ENCODE measurements around the gene BBOF1. TPM values are rescaled to one million over a fixed set of nuclear protein-coding genes. Genes with fewer than 3 reads are reported as not detected.

Gene BBOF1
- total RNA-seq, 3 donors from 2014 or later (not counting 1 experiment from before 2014, with no cell fraction given): 3.1 to 3.6 (median 3.2) TPM

- no peaks in the 10 kb centered on the region for H3K9me3 ChIP-seq (ENCODE audit: control insufficient read depth, insufficient read depth, low read length)
- H3K4me3 ChIP-seq (ENCODE audit: low read length): no peak overlapping the region
- no peak overlapping the region for H3K4me3 Mint-ChIP-seq
- H3K27me3 Mint-ChIP-seq (ENCODE audit: low read depth in 2 of 2): no peaks in the 10 kb centered on the region
- DNase-seq: no peak
- H3K4me1 ChIP-seq (ENCODE audit: control insufficient read depth, insufficient read depth, low read length): no peaks in the 10 kb centered on the region
- peaks cover 0 to 4% of the 10 kb centered on the region in 2 donors for H3K4me1 Mint-ChIP-seq
- intact Hi-C loops (cut with micrococcal nuclease): no loop called here
- no peaks in the 10 kb centered on the region for H3K27me3 ChIP-seq (ENCODE audit: control insufficient read depth, insufficient read depth, low read length)
- TF ChIP-seq CTCF (IDR thresholded peaks at IDR 0.05): no peak
- H3K36me3 ChIP-seq (ENCODE audit: control insufficient read depth, insufficient read depth, low read length): no peaks in the 10 kb centered on the region
- no peak for ATAC-seq
- H3K36me3 Mint-ChIP-seq: no peaks in the 10 kb centered on the region
- no peak overlapping the region for H3K27ac ChIP-seq (ENCODE audit: low read length)
- H3K9me3 Mint-ChIP-seq: no peaks in the 10 kb centered on the region
- no peak overlapping the region for H3K27ac Mint-ChIP-seq
- 67% methylated on average over 2 of the region's 2 CpGs for WGBS (ENCODE audit: insufficient coverage)
Observed at GRCh38 chr14:74042296-74042695, 23.1 kb downstream of the BBOF1 start.

GRCh38 chr14:74045522-74045921 lies 26.4 kb downstream of the BBOF1 start:
- intact Hi-C loops (cut with micrococcal nuclease): no loop called here
- H3K4me1 ChIP-seq (ENCODE audit: control insufficient read depth, insufficient read depth, low read length): no peaks in the 10 kb centered on the region

GRCh38 chr14:74048281-74048680 lies 29.1 kb downstream of the BBOF1 start:
- intact Hi-C loops (cut with micrococcal nuclease): no loop called here

More at GRCh38 chr14:74045522-74045921, 26.4 kb downstream of the BBOF1 start:
- WGBS (ENCODE audit: insufficient coverage): 100% methylated on average over 2 of the region's 4 CpGs
- Mint-ChIP-seq H3K36me3 (no peaks in the 10 kb centered on the region), H3K4me1 (no peaks in the 10 kb centered on the region), H3K27ac (no peak overlapping the region), H3K4me3 (no peak overlapping the region), H3K27me3 (ENCODE audit: low read depth in 2 of 2) (no peaks in the 10 kb centered on the region), H3K9me3 (no peaks in the 10 kb centered on the region)
- no peak overlapping the region for H3K4me3 ChIP-seq (ENCODE audit: low read length)
- H3K27ac ChIP-seq (ENCODE audit: low read length): no peak overlapping the region
- H3K36me3 ChIP-seq (ENCODE audit: control insufficient read depth, insufficient read depth, low read length): no peaks in the 10 kb centered on the region
- H3K9me3 ChIP-seq (ENCODE audit: control insufficient read depth, insufficient read depth, low read length): no peaks in the 10 kb centered on the region
- H3K27me3 ChIP-seq (ENCODE audit: control insufficient read depth, insufficient read depth, low read length): no peaks in the 10 kb centered on the region
- ATAC-seq (no peak), DNase-seq (no peak)
- TF ChIP-seq CTCF (IDR thresholded peaks at IDR 0.05): no peak

More at GRCh38 chr14:74048281-74048680, 29.1 kb downstream of the BBOF1 start:
- no peaks in the 10 kb centered on the region for H3K9me3 Mint-ChIP-seq
- H3K4me3 Mint-ChIP-seq: no peak overlapping the region
- H3K27ac Mint-ChIP-seq: no peak overlapping the region
- no peaks in the 10 kb centered on the region for H3K9me3 ChIP-seq (ENCODE audit: control insufficient read depth, insufficient read depth, low read length)
- H3K4me1 ChIP-seq (ENCODE audit: control insufficient read depth, insufficient read depth, low read length): no peaks in the 10 kb centered on the region
- WGBS (ENCODE audit: insufficient coverage): 90% methylated on average over 1 of the region's 3 CpGs
- no peaks in the 10 kb centered on the region for H3K4me1 Mint-ChIP-seq
- no peak overlapping the region for H3K4me3 ChIP-seq (ENCODE audit: low read length)
- H3K36me3 ChIP-seq (ENCODE audit: control insufficient read depth, insufficient read depth, low read length): no peaks in the 10 kb centered on the region
- no peaks in the 10 kb centered on the region for H3K36me3 Mint-ChIP-seq
- H3K27me3 Mint-ChIP-seq (ENCODE audit: low read depth in 2 of 2): no peaks in the 10 kb centered on the region
- DNase-seq (no peak), ATAC-seq (no peak)
- H3K27me3 ChIP-seq (ENCODE audit: control insufficient read depth, insufficient read depth, low read length): no peaks in the 10 kb centered on the region
- TF ChIP-seq CTCF (IDR thresholded peaks at IDR 0.05): no peak
- no peak overlapping the region for H3K27ac ChIP-seq (ENCODE audit: low read length)
